ENCODE results near the gene WWOX. TPM values are rescaled to one million over a fixed set of nuclear protein-coding genes. Genes with fewer than 3 reads are reported as not detected.

The WWOX gene
- total and polyA plus RNA-seq, 2 of the 4 experiments (the other 2 are of a cell fraction): 2.7 to 5.4 TPM

GRCh38 chr16:78430281-78430680 lies 330.8 kb downstream of the WWOX start:
- Histone ChIP-seq H2BK120ac (ENCODE audit: low read depth, low read length) (no peak overlapping the region), H4K8ac (ENCODE audit: low read depth in 2 of 2, low read length in 2 of 2) (no peak overlapping the region), H2AK5ac (ENCODE audit: low read depth, low read length) (no peak overlapping the region), H3K9me3 (ENCODE audit: control insufficient read depth, insufficient read depth, low read length) (peaks cover 19% of the 10 kb centered on the region), H3K9ac (ENCODE audit: low read depth, low read length) (no peak overlapping the region), H4K20me1 (ENCODE audit: insufficient read depth, low read length) (no peaks in the 10 kb centered on the region), H3K56ac (ENCODE audit: extremely low read depth, insufficient read depth, low read length) (no peak overlapping the region), H3K9me1 (ENCODE audit: insufficient read depth, low read length) (no peaks in the 10 kb centered on the region), H2AK9ac (replicated peaks; ENCODE audit: low read depth, low read length, poor library complexity) (no peak overlapping the region), H3K18ac (ENCODE audit: low read depth, low read length) (no peak overlapping the region), H3K4me1 (ENCODE audit: control insufficient read depth, insufficient read depth, low read length) (no peaks in the 10 kb centered on the region), H3K23ac (ENCODE audit: low read depth, low read length) (no peak overlapping the region), H2BK15ac (ENCODE audit: low read depth, low read length) (no peak overlapping the region), H2BK5ac (ENCODE audit: low read depth, low read length, poor library complexity, severe bottlenecking) (no peak overlapping the region), H3K4me2 (ENCODE audit: low read depth, low read length) (no peak overlapping the region), H3K14ac (replicated peaks; ENCODE audit: low read depth, low read length) (no peak overlapping the region), H3K36me3 (ENCODE audit: control insufficient read depth, insufficient read depth, low read length) (no peaks in the 10 kb centered on the region), H3K79me1 (ENCODE audit: low read depth in 1 of 2, low read length in 2 of 2) (no peaks in the 10 kb centered on the region), H3K27me3 (ENCODE audit: control insufficient read depth, insufficient read depth, low read length) (no peaks in the 10 kb centered on the region), H2BK20ac (ENCODE audit: low read depth, low read length) (no peak overlapping the region), H2AFZ (replicated peaks; ENCODE audit: low read length, poor library complexity) (no peak overlapping the region), H3K27ac (ENCODE audit: insufficient read depth, low read length) (no peak overlapping the region), H4K5ac (ENCODE audit: low read depth, low read length) (no peak overlapping the region), H3K4ac (ENCODE audit: low read depth, low read length) (no peak overlapping the region), H4K91ac (ENCODE audit: insufficient read depth, low read depth, low read length) (no peak overlapping the region), H3K4me3 (ENCODE audit: insufficient read depth, low read depth, low read length) (no peak overlapping the region)
- DNase-seq (no peak), ATAC-seq (ENCODE audit: low read depth) (no peak)
- dilution Hi-C loops (cut with HindIII; ENCODE audit: low sequenced_read_pairs, unreplicated experiment): no loop called here
- intact Hi-C loops (cut with micrococcal nuclease): no loop called here
- in situ Hi-C loops (cut with MboI; ENCODE audit: low sequenced_read_pairs): no loop called here
- CTCF ChIA-PET: no interaction called here
- TF ChIP-seq CTCF (conservative IDR thresholded peaks at IDR 0.05; ENCODE audit: low read depth, low read length) (no peak), CEBPB (IDR thresholded peaks at IDR 0.05; ENCODE audit: low read depth, low read length) (no peak), ELK1 (IDR thresholded peaks at IDR 0.05; ENCODE audit: borderline replicate concordance, low read depth, low read length) (no peak), NFE2L2 (IDR thresholded peaks at IDR 0.05; ENCODE audit: low read depth, low read length) (no peak), SMC3 (IDR thresholded peaks at IDR 0.05; ENCODE audit: low read depth, low read length) (no peak), CHD1 (IDR thresholded peaks at IDR 0.05; ENCODE audit: low read depth, low read length) (no peak), RFX5 (IDR thresholded peaks at IDR 0.05; ENCODE audit: low read depth, low read length) (no peak), MAZ (IDR thresholded peaks at IDR 0.05; ENCODE audit: borderline replicate concordance, low read depth, low read length) (no peak), MAFK (IDR thresholded peaks at IDR 0.05; ENCODE audit: low read depth, low read length) (no peak), RCOR1 (IDR thresholded peaks at IDR 0.05; ENCODE audit: insufficient replicate concordance, low read length) (no peak), USF2 (IDR thresholded peaks at IDR 0.05; ENCODE audit: low read depth, low read length) (no peak), BHLHE40 (IDR thresholded peaks at IDR 0.05; ENCODE audit: low read depth, low read length) (no peak)
- no CpG with 5 or more reads among the region's 4 CpGs for WGBS, 2 experiments (ENCODE audit: extremely low coverage in 2 of 2, insufficient read length in 1 of 2)
- POLR2A ChIA-PET (ENCODE audit: unreplicated experiment): no interaction called here
- no TSS peak for BruUV-seq (replicated peaks)
